GM21786 (cell line): Measurements from ENCODE around the gene ANKRD36.
"Not testable (repeated sequence)": the region's sequence is repeated elsewhere in the genome, so short reads cannot be mapped to it uniquely, and the experiment has no call there.

Experiments
- ATAC-seq: cut with Tn5 transposase; IDR thresholded peaks from one replicate; pipeline ENCODE4 v1.9.1; 2021; ENCODE audit not compliant: unreplicated experiment

ANKRD36 gene

GRCh38 chr2:97276232-97276798 lies 163.4 kb downstream of the ANKRD36 start:
- not testable (repeated sequence) for ATAC-seq

GRCh38 chr2:97285187-97285586 lies 172.2 kb downstream of the ANKRD36 start:
- ATAC-seq = not testable (repeated sequence)

DNA sequence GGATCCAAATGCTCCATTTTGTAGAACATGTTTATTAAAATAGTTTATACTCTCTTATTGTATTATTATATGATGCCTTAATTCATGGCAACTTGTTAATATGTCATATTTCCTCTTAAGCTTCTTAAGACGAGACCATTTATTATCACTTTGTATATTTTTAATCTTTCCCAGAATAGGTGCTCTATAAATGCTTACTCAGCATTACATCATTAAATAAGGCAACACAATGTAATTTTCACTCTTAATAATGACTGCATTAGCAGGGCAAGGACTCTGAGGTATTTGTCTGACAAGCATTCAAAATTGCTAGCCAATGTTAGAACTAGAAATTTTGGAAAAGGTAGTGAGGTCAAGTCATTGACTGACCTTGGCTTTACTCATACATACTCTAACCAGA lies 180.7 kb downstream of the ANKRD36 start:
- ATAC-seq = not testable (repeated sequence)
